Fibroblast of skin of scalp (primary cell): ENCODE data around the gene RGS3.

ENCODE experiments used
- DNase-seq: peaks from one replicate; pipeline ENCODE4 v3.0.0-alpha.2; 2013

RGS3 gene

DNA sequence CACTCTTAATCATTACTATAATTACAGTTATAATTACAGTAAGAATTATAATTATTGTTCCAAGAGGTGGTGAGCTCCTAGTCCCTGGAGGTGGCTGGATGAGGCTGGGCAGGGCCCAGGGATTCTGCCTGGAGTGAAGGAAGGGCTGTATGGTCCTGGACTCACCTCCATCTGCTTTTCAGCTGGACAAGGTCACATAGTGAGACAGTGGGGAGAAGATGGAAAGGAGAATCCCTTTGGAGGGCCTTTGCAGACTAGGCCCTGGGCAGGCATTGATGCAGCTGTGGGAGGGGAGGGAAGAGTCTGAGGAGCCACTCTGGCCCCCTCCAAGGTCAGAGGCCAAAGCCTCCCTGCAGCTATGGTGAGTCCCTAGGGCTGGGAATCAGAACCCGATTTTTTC, 125.4 kb downstream of the RGS3 start:
- no peak for DNase-seq

DNA sequence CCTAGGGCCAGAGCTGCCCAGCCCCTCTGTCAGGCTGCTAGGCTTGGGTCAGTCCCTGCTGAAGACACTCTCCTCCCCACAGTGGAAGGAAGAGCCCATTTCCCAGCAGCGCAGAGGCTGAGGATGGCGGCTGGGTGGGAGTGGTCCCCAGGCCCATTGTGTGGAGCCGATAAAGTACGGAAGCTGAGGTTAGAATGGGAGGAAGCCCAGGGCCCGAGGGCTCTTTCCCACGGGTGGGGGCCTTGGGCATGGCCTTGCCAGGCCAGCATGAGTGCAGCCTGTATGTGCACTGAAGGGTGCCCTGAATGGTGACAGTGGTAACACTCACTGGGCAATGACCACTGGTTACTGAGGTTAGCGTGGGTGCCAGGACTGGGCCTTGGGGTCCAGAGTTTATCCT, 125.9 kb downstream of the RGS3 start:
- DNase-seq, result no peak

DNA sequence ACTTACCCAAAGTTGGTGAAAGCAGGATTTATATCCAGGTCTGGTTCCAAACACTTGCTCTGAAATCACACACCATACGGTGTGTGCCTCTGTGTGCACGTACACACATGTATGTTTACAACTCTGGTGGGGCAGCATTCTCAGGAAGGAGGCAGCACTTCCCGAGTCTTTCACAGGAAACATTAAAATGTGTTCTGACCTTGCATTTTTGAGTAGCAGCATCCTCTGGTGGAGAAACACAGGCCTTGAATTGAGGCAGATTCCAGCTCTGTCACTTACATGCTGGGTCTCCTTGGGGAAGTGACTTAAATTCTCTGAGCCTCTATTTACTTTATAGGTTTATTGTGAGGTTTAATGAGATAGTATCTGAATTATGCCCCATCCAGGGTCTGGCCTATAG, 126.4 kb downstream of the RGS3 start:
- peak; percentile 53 for DNase-seq

DNA sequence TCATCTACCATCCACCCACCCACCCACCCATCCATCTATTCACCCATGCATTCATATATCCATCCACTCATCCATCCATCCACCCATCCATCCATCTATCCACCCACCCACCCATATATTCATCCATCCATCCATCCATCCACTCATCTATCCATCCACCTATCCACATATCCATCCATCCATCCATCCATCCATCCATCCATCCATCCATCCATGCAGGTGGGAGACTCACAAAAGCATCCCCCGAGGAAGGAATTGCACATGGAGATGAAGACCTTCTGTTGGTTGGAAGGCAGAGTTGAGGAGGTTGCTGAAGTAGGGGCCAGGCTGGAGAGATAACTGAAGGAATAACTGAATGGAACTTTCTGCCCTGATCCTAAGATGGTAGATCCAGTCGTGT, 126.9 kb downstream of the RGS3 start:
- DNase-seq, result no peak

DNA sequence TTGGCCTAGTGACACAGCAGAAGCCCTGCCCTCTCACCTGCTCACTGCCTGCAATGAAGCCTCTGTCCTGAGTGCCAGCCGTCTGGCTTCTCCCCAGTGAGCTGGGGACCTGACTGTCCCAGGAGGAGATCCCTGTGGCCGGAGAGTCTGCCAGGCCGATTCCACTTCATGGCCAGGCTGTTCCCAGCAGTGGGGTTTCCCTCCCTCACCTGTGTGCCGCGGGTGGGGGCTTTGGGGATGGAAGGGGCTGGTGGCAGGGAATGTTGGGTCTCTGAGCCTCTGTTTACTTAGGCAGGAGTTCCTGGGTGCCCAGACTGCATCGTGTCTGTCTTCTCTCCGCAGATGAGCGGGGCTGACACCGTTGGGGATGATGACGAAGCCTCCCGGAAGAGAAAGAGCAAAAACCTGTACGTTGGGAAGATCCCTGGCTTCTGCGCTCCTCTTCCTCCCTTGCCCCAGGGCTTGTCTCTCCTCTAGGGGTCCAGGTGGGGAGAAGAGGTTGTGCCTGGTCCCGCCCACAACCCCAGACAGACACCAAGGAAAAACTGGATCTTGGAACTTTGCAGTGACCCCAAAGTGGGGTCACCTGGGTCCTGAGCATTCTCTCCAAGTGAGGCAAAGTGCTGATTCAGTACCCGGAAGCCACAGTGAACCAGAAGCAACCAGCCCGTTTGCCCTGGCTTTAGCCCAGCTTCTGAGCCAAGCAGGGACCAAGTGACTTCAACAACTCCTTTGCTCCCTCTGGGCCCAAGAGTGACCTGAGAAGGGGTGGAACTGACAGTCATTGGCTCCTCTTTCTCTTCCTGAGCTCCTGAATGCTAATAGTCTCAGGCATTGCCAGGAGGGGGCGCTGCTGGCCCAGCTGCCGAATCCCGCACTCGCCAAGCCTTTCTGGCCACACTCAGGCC, 127.7 kb downstream of the RGS3 start:
- peak; percentile 69 for DNase-seq

DNA sequence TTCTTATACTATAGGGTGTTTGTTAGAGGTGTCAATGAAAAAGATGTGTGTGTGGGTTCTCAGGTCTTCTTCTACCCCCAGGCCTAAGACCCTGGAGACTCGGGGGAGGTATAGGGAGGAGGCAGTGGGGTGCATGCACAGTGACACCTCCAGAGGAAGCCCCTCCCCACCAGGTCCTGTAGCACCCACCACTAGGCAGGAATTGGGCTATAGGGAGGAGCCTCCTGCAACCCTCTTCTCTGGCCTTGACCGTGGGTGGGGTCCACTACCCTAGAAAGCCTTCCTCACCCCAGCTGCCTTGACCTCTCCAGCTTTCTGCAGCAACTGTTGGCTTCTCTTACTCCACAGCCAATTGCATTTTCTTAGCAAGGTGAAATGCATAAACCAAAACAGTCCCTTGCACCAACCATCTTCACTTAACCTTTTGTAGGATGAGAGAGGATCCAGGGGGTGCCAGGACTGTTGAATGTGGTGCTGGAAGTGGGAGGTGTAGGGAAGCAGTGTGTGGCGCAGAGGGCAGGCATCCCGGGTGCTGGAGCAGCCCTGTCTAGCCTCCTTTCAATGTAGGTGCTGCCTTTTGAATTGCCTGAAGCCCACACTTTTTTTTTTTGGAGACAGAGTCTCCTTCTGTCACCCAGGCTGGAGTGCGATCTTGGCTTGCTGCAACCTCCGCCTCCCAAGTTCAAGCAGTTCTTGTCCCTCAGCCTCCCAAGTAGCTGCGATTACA, 128.5 kb downstream of the RGS3 start:
- DNase-seq, result no peak

DNA sequence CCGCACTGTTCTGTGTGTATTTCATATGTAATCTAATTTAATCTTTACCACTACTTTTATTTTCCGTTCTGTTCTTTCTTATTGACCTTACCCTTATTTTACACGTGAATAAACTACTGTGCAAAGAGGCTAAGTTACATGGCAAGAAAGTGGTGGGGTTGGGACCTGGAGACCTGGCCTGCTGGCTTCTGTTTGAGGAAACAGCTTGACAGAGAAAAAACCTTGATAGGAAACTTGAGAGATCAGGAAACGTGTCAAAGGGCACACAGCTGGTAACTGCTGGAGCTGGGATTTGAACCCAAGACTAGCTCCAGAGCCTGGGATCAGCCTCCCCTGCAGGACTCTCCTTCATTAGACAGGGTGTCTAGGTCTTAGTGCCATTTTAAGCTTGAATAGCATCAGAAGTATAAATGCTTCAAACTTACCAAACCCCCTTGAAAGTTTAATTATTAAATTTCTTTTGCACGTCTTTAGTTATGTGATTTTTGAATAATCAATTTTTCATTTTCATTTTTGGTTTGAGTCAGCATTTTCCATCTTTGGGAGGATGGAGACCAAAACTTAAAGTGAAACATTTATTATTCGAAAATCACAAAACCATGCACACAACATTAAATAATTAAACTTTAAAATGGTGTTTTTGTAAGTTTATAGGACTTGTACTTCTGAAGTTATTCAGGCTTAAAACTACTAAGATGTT, 129.5 kb downstream of the RGS3 start:
- no peak for DNase-seq

DNA sequence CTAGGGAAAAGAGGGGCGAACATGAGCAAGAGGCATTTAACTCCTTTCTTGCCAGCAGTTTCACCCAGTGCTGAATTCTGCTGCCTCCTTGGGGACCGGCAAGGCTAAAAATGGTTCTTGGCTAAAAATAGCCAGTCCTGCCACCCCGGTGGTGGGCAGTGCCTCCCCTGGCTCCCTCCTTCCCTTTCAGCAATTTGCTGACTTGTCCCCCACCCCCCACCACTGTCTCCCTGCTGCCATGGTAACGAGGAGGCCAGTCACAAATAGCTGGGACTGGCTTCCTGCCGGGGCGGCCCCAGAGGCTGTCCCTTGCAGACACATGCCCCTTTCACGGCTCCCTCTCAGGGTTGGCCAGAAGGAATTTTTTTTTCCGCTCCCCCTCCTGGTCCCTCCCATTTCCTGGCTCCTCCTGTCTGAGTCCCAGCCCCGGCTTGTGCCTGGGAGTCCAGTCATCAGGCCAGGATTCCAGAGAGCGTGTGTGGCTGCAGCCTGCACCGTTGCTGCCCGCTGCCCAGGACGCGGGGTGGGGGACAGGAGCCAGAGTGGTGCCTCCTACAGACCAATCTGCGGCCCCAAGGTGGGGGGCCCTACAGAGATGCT, 130.3 kb downstream of the RGS3 start:
- peak; percentile 99 for DNase-seq

DNA sequence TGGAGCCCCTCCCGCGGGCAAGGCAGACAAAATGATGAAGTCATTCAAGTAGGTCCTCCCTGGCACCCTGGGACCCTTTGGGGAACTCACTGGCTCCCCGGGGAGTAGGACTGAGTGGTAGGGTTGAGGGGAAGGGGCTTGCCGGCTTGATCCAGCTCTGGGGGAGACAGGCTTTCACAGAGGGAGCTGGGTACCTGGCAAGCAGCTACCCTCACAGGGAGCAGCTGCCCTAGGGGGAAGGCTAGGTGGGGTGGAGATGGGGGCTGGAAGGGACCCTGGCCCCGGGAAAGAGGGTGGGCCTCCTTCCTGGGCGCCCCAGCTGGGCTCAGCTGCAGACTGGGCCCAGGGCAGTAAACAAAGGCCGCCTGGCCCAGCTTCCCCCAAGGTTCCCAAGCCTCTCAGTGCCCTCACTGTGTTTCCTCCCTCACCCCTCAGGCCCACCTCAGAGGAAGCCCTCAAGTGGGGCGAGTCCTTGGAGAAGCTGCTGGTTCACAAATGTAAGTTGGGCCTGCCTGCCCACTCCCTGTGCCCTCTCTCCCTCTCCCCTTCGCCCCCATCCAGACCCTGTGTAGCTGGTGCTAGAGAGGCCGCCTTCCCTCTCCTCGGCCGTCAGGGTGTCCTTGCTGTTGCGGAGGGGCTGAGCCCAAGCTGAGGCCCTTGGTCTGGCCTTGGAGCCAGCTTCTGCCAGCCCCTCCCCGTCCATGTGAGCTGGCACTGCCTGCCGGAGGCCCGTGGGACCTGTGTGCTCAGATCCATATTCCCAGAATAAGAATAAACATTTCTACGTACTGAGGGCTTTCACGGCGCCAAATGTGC, 131.2 kb downstream of the RGS3 start:
- no peak for DNase-seq

DNA sequence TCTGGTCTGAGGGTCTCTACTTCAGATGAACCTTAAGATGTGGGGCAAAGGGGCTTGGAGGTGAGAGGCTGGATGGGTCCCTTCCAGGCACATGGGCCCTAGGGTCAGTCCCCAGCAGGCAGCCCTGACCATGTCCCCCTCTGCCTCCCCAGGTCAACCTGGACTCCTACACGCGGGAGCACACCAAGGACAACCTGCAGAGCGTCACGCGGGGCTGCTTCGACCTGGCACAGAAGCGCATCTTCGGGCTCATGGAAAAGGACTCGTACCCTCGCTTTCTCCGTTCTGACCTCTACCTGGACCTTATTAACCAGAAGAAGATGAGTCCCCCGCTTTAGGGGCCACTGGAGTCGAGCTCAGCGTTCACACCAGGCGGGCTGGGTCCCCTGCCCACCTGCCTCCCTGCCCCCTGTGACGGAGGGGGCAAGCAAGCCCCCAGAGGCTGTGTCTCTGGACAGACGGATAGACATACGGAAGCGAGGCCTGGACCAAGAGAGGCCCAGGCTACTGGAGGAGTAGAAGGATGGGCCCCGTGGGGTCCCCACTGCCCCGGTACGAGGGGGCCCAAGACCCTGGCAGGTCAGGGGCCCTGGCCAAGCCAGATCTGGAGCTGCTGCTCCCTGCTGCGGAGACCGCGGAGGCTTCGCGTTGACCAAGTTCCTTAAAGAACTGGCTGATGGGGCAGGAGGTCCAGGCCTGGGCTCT, 133.2 kb downstream of the RGS3 start:
- no peak for DNase-seq

DNA sequence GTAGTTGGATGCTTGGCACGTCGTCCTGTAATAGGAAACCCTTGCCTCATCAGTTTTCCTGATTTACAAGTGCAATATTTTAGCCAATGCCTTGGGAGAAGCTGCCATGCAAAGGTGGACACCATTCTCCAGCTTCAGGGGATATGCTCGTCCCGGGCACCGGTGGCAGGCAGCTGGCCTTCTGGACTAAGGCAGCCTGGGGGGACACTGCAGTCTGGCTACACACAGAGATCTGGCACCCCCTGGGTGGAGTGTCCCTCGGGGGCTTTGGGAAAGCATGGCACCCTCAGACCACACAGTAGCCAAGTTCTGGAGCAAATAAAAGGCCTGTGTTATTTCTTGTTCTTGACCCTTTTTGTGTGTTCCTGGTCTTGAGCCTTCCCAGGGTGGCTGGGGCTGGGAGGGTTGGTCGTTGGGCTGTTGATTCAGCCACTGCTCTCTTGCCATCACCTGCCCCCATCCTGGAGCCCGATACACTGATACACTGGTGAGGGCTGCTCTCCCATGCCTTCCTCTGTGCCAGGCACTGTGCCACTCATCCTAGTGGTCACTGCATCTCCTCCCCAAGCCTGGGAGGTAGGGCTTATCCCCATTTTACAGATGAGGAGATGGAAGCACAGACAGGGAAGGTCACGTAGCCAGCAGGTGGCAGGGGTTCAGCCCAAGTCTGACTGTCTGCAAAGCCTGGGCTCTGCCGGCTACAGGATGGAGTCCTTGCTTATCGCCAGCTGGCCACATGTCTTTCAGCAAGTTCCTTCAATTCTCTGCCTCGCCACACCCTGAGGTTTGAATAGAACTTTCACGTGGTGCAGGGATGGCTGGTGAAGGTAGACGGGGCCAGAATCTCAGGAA, 134.1 kb downstream of the RGS3 start:
- no peak for DNase-seq

DNA sequence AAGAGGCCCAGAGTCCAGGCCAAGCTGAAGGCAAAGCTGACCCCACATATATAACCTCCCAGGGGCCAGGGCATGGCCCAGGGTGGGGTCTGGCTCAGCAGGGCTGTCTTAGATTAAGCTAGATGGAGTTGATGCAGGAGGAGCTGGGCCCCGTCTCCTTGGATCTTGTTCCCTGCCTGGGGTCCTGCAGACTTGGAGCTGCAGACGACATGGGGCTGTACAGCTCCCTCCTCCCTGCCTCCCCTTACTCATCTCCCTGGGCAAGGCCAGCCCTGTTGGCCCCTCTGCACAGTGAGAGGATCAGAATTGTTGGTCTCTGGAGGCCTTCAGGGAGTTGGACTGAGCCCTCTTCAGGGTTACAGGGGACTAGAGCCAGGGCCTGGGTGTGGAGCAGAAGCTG, 134.9 kb downstream of the RGS3 start:
- DNase-seq, result no peak

DNA sequence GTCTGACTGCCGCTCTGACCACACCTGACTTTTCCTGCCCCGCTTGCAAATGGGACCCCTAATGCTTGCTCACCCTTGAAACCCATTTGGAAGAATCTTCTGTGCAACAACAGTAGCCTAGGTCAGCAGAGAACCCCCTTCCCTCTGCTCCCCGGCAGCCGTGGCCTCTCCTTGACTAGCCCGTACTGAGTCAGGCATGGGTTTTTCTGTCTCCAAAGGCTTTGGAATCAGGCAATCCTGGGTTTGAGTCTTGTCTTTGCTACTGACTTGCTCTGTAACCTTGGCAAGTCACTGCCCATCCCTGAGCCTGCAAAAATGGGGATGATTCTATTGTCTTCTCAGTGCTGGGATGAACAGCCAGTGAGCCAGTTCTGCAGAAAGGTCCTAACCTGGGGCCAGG, 135.4 kb downstream of the RGS3 start:
- DNase-seq, result no peak

DNA sequence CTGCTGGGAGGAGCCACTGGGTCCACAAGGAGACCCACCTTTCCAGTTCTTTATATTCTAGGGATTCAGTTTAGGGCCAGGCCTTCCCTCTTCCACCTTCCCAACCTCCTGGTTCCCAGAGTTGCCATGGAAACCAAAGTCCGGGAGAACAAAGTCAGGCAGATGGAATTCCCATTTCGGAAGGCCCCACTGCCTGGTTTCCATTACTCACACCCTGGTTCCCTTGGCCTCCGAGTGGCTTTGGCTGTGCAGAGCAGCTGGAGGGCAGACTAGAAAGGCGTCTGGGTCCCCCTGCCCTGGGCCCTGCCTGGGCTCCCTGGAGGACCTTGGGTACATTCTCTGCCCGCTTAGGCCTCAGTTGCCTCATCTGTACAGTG, 136.1 kb downstream of the RGS3 start:
- peak; percentile 93 for DNase-seq

DNA sequence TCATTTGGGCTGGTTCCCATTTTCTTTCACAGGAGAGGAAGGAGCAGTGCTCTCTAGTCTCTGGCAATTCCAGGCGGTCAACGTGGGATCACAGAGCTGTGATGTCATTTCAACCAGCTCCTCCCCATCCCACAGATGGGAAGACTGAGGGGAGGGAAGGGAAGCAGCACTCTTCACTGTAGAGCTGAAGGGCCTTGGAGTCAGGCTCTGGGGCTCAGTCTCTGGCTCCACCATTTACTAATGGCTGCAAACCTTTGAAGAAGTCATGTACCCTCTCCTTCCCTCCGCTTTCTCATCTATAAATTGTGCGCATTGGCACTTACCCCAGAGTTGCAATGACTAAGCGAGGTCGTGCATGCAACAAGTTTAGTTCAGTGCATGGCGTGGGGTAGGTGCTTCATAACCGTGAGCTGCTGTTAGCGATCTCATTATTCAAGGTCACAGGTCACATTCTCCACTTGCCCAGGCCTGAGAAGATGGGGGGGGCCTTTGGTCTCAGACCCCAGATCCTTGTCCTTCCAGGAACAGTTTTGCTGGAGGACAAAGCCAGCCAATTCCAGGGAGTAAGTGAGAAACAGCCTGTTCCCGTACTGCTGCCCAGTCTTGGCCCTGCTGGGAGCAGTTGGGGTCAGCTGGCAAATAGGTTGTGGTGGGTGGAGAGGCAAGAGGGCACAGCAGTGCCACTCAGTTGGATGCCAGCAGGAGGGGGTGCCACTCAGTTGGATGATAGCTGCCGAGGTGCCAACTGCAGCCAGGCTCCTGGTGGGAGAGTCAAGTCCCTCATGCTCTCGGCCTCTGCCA, 136.7 kb downstream of the RGS3 start:
- peak; percentile 44 for DNase-seq

DNA sequence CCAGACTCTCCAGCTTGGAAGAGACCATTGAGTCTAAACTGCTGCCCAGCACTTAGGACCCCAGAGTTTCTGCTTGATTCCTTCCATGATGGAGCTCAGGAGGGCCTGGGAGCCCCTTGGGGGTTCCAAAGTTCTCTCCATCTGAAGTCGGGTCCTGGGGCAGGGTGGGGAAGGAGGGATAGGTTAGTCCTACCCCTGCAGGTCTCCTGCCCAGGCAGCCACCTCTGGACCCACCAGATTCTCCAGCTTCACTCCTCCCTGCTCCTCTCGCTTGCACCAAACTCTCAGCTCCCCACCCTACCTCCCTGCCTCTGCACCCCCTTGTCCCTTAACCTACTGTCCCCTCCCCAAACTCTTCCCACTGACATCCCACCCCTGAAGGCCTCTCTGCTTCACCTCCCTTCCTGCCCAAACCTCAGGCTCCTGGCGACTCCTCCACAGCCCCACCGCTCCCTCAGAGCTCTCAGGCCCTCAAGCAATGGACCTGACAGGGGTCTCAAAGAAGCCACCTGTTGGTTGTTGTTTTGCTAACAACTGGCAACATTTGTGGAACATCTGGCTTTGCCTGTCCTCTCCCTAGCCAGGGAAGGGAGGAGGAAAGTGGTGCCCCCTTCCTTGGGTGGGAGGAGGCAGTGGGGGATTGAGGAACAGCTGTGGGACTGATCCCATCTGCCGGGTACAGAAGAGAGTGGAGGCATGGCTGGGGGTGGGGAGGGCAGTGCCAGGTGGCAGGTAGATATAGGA, 137.5 kb downstream of the RGS3 start:
- no peak for DNase-seq

DNA sequence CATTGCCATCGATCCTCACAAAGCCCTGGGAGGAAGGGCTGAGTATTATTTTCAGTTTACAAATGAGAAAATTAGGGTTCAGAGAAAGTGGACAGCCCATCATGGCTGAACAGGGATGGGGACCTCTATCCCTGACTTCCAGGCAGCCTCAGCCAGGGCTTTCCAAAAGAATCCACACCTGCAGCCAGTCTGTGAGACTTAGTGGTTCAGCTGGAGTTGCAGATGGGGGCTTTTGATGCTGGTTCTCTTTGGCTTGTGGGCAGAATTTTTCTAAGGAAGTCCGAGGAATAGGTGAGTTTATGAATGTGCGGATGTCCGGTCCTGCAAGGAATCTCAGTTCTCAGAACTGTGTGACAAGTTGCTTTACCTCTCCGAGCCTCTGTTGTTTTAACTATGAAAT, 138.1 kb downstream of the RGS3 start:
- DNase-seq, result no peak

DNA sequence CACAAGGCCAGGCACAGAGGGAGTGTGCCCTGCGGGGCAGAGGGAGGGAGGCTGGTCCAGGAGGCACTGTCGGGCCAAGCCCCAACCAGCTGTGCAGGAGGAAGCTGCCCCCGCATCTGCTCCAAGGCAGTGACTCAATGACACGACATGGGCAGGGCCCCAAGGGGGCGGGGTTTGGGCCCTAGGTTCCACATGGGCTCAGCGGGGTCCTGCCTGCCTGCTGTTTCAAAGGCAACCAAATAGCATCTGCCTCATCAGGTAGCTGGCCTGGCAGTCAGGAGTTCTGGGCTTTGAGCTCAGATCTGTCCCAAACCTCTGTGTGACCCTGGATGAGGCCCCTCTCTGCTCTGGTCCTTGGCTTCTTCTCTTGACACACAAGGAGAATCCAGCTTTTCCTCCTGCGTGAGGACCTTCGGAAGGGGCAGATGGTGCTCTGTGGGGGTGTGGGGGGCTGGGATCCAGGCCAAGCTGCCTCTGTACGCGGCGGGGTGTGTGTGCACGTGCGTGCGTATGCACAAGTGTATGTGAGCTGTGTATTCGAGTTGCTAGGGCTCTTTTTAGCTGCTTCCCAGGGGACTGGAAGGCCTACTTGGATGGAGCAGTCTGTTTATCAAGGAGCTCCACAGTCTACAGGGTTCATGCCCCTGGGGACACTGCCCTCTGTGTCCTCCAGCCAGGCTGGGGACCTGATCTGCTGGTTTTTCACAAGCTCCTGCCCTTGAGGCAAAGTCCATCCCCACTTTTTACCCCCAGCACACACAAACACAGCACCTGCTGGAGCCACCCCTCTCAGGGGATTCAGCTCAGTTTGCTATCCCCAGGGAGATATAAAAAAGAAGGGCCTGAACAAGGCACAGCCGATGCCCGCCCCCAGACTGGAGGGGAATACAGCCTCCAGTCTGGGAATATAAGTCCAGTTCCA, 138.9 kb downstream of the RGS3 start:
- DNase-seq, result peak; percentile 80
